Transverse colon (tissue), 4 donors: ENCODE data around the gene SLC6A8.

Experiments
- EP300 ChIP-seq: sonication (generic); formaldehyde crosslinking; IDR thresholded peaks from one replicate; pipeline ENCODE4 v1.6.1; 2017; ENCODE audit warnings: antibody characterized with exemption, low read depth
- POLR2A ChIP-seq: fragments of 450-650 bp; IDR thresholded peaks from one replicate; pipeline ENCODE4 v1.6.1; 2016; ENCODE audit warnings: antibody characterized with exemption, mild to moderate bottlenecking, moderate library complexity
- POLR2AphosphoS5 ChIP-seq, 3 donors: sonication (generic); formaldehyde crosslinking; IDR thresholded peaks; one replicate each; pipeline ENCODE4 v1.6.1; 2016; ENCODE audit warnings: antibody characterized with exemption in 3 of 3
- TF ChIP-seq, protein P1 (sequence below), 5 experiments: fragments of 200-600 bp in 3 of 5; fragments of 450-650 bp in 2 of 5; sonication (generic) in 3 of 5; IDR thresholded peaks; 1 replicate in 2 of 5; 2 replicates in 3 of 5; pipeline ENCODE4 v1.5.1; 2016 to 2017; ENCODE audit warnings: antibody characterized with exemption in 5 of 5, inconsistent platforms in 3 of 5, mild to moderate bottlenecking in 2 of 5, moderate library complexity in 1 of 5

DNA sequence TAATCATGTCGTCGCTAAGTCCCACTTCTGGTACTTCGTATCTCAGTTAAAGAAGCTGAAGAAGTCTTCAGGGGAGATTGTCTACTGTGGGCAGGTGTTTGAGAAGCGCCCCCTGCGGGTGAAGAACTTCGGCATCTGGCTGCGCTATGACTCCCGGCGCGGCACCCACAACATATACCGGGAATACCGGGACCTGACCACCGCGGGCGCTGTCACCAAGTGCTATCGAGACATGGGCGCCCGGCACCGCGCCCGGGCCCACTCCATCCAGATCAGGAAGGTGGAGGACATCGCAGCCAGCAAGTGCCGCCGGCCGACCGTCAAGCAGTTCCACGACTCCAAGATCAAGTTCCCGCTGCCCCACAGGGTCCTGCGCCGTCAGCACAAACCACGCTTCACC, 25.5 kb upstream of the SLC6A8 start:
- no peak for TF ChIP-seq EP300
- TF ChIP-seq POLR2A = no peak
- TF ChIP-seq, protein P1, sequence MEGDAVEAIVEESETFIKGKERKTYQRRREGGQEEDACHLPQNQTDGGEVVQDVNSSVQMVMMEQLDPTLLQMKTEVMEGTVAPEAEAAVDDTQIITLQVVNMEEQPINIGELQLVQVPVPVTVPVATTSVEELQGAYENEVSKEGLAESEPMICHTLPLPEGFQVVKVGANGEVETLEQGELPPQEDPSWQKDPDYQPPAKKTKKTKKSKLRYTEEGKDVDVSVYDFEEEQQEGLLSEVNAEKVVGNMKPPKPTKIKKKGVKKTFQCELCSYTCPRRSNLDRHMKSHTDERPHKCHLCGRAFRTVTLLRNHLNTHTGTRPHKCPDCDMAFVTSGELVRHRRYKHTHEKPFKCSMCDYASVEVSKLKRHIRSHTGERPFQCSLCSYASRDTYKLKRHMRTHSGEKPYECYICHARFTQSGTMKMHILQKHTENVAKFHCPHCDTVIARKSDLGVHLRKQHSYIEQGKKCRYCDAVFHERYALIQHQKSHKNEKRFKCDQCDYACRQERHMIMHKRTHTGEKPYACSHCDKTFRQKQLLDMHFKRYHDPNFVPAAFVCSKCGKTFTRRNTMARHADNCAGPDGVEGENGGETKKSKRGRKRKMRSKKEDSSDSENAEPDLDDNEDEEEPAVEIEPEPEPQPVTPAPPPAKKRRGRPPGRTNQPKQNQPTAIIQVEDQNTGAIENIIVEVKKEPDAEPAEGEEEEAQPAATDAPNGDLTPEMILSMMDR (IDR thresholded peaks at IDR 0.05) = peak; percentile 31 to 45 (median 44)
- TF ChIP-seq POLR2AphosphoS5 (IDR thresholded peaks at IDR 0.05) = no peak
